Colonic mucosa (tissue), 4 donors: ENCODE results near the gene BICC1. TPM values are rescaled to one million over a fixed set of nuclear protein-coding genes. Genes with fewer than 3 reads are reported as not detected.

Experiments
- DNase-seq: peaks from one replicate; pipeline ENCODE4 v3.0.0-alpha.2; 2020
- H3K27ac ChIP-seq: fragments of 200-600 bp; one replicate; pipeline ENCODE4 v1.8.0; 2021
- H3K27me3 ChIP-seq: fragments of 200-600 bp; one replicate; pipeline ENCODE4 v1.8.0; 2021
- H3K36me3 ChIP-seq: fragments of 200-600 bp; one replicate; pipeline ENCODE4 v1.8.0; 2021
- H3K4me1 ChIP-seq: fragments of 200-600 bp; one replicate; pipeline ENCODE4 v1.8.0; 2021; ENCODE audit warnings: mild to moderate bottlenecking
- H3K4me3 ChIP-seq: fragments of 200-600 bp; one replicate; pipeline ENCODE4 v1.8.0; 2021
- H3K9ac ChIP-seq, 2 donors: one replicate each; pipeline ENCODE4 v1.7.0; 2013; ENCODE audit warnings: control low read depth in 2 of 2, low read depth in 2 of 2, low read length in 2 of 2
- H3K9me3 ChIP-seq: fragments of 200-600 bp; one replicate; pipeline ENCODE4 v1.8.0; 2021
- intact Hi-C: fragments of 100-400 bp; cut with DNase I; formaldehyde crosslinking; loops from one replicate; pipeline ENCODE4 v1.14.1; 2022
- total RNA-seq, 2 donors: library from RNA; stranded (reverse); fragmentation: NEBNext Ultra II Directional in 1 of 2; extraction: Animal tissue kit (Norgen Biotek cat#: 25700) in 1 of 2; gene quantifications; one replicate each; pipeline ENCODE4 v1.2.1, GENCODE V29; 2021
- TF ChIP-seq, protein P1 (sequence below): fragments of 200-600 bp; IDR thresholded peaks from one replicate; pipeline ENCODE4 v1.8.0; 2022; ENCODE audit warnings: antibody characterized with exemption, mild to moderate bottlenecking
- donor health status: healthy.
- donor health status: DM: no; HTN: no; CAD: no.
- donor health status: DM: no; HTN: no; CAD: no.

The BICC1 gene
- total RNA-seq, 2 donors from 2014 or later = 1.3 to 2.9 TPM

DNA sequence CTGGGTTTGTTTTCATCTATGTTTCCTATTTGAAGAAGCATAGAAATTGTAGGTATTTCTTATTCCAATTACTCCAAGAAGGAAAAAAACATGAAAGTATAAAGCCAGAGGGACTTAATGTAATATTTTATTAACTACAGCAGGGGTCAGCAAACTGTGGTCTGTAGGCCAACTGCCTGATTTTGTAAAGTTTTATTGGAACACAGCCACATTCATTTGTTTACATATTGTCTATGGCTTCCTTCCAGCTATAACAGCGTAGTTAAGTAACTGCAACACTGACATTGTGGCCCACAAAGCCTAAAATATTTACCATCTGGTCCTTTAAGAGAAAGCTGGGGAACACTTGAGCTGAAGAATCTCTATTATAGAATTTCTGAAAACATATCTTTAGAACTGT, 306.2 kb downstream of the BICC1 start:
- Histone ChIP-seq H3K27me3 (no peaks in the 10 kb centered on the region), H3K27ac (no peak overlapping the region), H3K36me3 (no peaks in the 10 kb centered on the region), H3K9me3 (no peaks in the 10 kb centered on the region), H3K4me1 (no peaks in the 10 kb centered on the region), H3K4me3 (no peak overlapping the region), H3K9ac (no peak overlapping the region)
- DNase-seq = no peak
- intact Hi-C loops = no loop called here
- TF ChIP-seq, protein P1, sequence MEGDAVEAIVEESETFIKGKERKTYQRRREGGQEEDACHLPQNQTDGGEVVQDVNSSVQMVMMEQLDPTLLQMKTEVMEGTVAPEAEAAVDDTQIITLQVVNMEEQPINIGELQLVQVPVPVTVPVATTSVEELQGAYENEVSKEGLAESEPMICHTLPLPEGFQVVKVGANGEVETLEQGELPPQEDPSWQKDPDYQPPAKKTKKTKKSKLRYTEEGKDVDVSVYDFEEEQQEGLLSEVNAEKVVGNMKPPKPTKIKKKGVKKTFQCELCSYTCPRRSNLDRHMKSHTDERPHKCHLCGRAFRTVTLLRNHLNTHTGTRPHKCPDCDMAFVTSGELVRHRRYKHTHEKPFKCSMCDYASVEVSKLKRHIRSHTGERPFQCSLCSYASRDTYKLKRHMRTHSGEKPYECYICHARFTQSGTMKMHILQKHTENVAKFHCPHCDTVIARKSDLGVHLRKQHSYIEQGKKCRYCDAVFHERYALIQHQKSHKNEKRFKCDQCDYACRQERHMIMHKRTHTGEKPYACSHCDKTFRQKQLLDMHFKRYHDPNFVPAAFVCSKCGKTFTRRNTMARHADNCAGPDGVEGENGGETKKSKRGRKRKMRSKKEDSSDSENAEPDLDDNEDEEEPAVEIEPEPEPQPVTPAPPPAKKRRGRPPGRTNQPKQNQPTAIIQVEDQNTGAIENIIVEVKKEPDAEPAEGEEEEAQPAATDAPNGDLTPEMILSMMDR = no peak

DNA sequence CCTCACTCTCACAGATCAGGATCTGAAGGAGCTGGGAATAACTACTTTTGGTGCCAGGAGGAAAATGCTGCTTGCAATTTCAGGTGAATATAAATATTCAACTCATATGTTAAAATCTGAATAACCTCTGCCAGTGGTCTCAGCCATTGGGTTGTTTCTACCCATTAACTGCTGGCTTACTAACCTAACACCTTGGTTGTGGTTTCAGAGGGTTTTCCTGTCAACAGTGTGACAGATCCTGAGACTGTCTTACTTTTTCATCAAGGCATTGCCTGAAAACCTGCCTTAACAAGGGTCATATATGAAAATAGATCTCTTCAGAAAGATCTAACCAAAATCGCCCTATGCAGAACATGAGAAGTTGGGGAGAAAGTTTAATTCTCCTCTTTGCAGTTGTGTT, 307.7 kb downstream of the BICC1 start:
- Histone ChIP-seq H3K27ac (no peak overlapping the region), H3K9me3 (no peaks in the 10 kb centered on the region), H3K4me1 (no peaks in the 10 kb centered on the region), H3K9ac (no peak overlapping the region), H3K27me3 (no peaks in the 10 kb centered on the region), H3K4me3 (no peak overlapping the region), H3K36me3 (no peaks in the 10 kb centered on the region)
- intact Hi-C loops = no loop called here
- no peak for DNase-seq
- TF ChIP-seq, protein P1 = no peak

DNA sequence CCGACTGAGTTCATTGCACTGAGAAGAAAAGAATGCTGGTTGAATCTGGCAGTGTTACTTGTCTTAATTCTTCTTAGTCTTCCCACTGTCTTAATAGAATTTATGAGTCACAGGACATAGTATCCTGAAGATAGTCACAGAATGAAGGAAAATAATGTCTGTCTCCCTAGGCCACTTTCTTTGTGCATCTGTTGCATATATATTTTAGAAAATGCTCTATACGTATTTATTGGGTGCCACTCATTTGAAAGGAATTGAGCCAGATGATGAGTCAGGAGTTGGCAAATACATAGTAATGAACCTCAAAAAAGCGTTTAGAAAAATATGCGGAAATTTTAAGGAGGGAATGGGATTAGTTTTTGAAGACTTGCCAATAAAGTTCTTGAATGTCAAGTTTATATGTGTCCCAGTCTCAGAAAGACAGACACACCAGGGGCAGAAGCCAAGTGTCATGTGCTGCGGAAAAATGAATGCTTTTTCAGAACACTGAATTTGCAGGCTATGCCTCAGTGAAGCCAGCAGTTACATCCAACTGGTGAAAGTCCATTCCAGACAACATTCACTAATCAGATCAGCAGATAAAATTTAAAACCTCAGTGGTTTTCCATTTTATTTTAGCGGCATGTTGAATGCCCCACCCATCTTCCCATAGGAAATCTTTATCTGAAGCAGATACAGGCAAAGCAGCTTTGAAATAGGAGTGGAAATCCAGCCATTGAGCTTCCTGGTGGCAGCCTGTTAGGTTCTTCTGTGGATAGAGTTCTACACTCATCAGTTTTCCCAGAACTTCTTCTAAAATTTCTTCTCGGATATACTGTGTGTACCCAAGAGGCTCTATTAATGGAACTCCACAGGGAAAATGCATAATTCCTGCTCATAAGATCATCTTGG, 308.4 kb downstream of the BICC1 start:
- Histone ChIP-seq H3K27me3 (no peaks in the 10 kb centered on the region), H3K9me3 (no peaks in the 10 kb centered on the region), H3K4me3 (no peak overlapping the region), H3K9ac (no peak overlapping the region), H3K36me3 (no peaks in the 10 kb centered on the region), H3K4me1 (no peaks in the 10 kb centered on the region), H3K27ac (no peak overlapping the region)
- DNase-seq = no peak
- intact Hi-C loops = no loop called here
- TF ChIP-seq, protein P1 = no peak

DNA sequence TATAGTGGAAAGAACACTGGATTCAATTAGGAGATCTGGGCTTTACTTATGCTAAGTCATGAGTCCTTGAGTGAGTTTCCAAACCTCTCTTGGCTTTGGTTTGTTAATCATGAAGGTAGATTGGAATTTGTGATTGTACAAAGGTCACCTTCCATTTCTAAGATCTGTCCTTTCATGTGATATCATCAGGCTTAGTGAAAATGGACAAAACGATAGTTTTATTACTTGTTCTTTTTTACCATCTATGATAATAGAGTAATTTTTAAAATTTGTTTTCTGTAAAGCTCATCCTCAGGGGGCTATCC, 309.0 kb downstream of the BICC1 start:
- Histone ChIP-seq H3K4me3 (no peak overlapping the region), H3K27me3 (no peaks in the 10 kb centered on the region), H3K4me1 (no peaks in the 10 kb centered on the region), H3K9me3 (no peaks in the 10 kb centered on the region), H3K27ac (no peak overlapping the region), H3K36me3 (no peaks in the 10 kb centered on the region), H3K9ac (no peak overlapping the region)
- no peak for DNase-seq
- intact Hi-C loops = no loop called here
- TF ChIP-seq, protein P1 = no peak

- intact Hi-C loops = no loop called here
- no peak overlapping the region for H3K4me3 ChIP-seq
- H3K9me3 ChIP-seq = no peaks in the 10 kb centered on the region
- no peaks in the 10 kb centered on the region for H3K27me3 ChIP-seq
- TF ChIP-seq, protein P1 = no peak
- H3K36me3 ChIP-seq = no peaks in the 10 kb centered on the region
- DNase-seq = no peak
- no peak overlapping the region for H3K27ac ChIP-seq
- H3K4me1 ChIP-seq = no peaks in the 10 kb centered on the region
- H3K9ac ChIP-seq = no peak overlapping the region
Observed at GRCh38 chr10:58823983-58824382, 311.3 kb downstream of the BICC1 start.
